ENCODE measurements around the gene LEFTY2.
A peak's percentile ranks its signal among the peaks of the same experiment; 100 is the strongest.
"Not testable (repeated sequence)": the region's sequence is repeated elsewhere in the genome, so short reads cannot be mapped to it uniquely, and the experiment has no call there.

LEFTY2 gene

GRCh38 chr1:225941187-225941941 is at the start of gene LEFTY2:
Gene LEFTY2, minus strand, starts transcription at chr1:225941220. Its CDS starts 80 bp downstream, at chr1:225941140.
- Histone ChIP-seq H3K27me3 (ENCODE audit: insufficient read depth, low read length) (no peaks in the 10 kb centered on the region), H3K4me3 (ENCODE audit: low read length) (no peak within 1 kb of the TSS), H3K4me1 (ENCODE audit: insufficient read depth, low read length) (peaks cover 39% of the 10 kb centered on the region), H2AFZ (ENCODE audit: low read depth, low read length) (peak within 1 kb of the TSS; percentile 22), H3K9me3 (ENCODE audit: low read length) (no peaks in the 10 kb centered on the region), H3K36me3 (ENCODE audit: insufficient read depth, low read length) (no peaks in the 10 kb centered on the region)

GRCh38 chr1:225987491-225988316 is 46.7 kb upstream of the LEFTY2 start:
- Histone ChIP-seq H3K4me1 (ENCODE audit: insufficient read depth, low read length) (no peaks in the 10 kb centered on the region), H3K9me3 (ENCODE audit: low read length) (peaks cover 2% of the 10 kb centered on the region), H2AFZ (ENCODE audit: low read depth, low read length) (no peak overlapping the region), H3K36me3 (ENCODE audit: insufficient read depth, low read length) (peaks cover 77% of the 10 kb centered on the region), H3K4me3 (ENCODE audit: low read length) (no peak overlapping the region), H3K27me3 (ENCODE audit: insufficient read depth, low read length) (no peaks in the 10 kb centered on the region)

GRCh38 chr1:225981714-225982113 is 40.7 kb upstream of the LEFTY2 start:
- H2AFZ ChIP-seq (ENCODE audit: low read depth, low read length), result no peak overlapping the region

GRCh38 chr1:225980005-225980836 is 39.2 kb upstream of the LEFTY2 start:
- Histone ChIP-seq H3K36me3 (ENCODE audit: insufficient read depth, low read length) (peaks cover 45% of the 10 kb centered on the region), H3K4me3 (ENCODE audit: low read length) (no peak overlapping the region), H3K9me3 (ENCODE audit: low read length) (peaks cover 11% of the 10 kb centered on the region), H2AFZ (ENCODE audit: low read depth, low read length) (no peak overlapping the region), H3K27me3 (ENCODE audit: insufficient read depth, low read length) (no peaks in the 10 kb centered on the region), H3K4me1 (ENCODE audit: insufficient read depth, low read length) (no peaks in the 10 kb centered on the region)

More at GRCh38 chr1:225981714-225982113, 40.7 kb upstream of the LEFTY2 start:
- Histone ChIP-seq H3K36me3 (ENCODE audit: insufficient read depth, low read length) (peaks cover 59% of the 10 kb centered on the region), H3K4me1 (ENCODE audit: insufficient read depth, low read length) (no peaks in the 10 kb centered on the region), H3K9me3 (ENCODE audit: low read length) (peaks cover 11% of the 10 kb centered on the region), H3K27me3 (ENCODE audit: insufficient read depth, low read length) (no peaks in the 10 kb centered on the region), H3K4me3 (ENCODE audit: low read length) (no peak overlapping the region)

GRCh38 chr1:225979421-225979820 is 38.4 kb upstream of the LEFTY2 start:
- peaks cover 37% of the 10 kb centered on the region for H3K36me3 ChIP-seq (ENCODE audit: insufficient read depth, low read length)
- no peak overlapping the region for H2AFZ ChIP-seq (ENCODE audit: low read depth, low read length)
- H3K9me3 ChIP-seq (ENCODE audit: low read length), result peaks cover 11% of the 10 kb centered on the region
- no peaks in the 10 kb centered on the region for H3K4me1 ChIP-seq (ENCODE audit: insufficient read depth, low read length)
- no peak overlapping the region for H3K4me3 ChIP-seq (ENCODE audit: low read length)
- H3K27me3 ChIP-seq (ENCODE audit: insufficient read depth, low read length), result no peaks in the 10 kb centered on the region

- no peaks in the 10 kb centered on the region for H3K4me1 ChIP-seq (ENCODE audit: insufficient read depth, low read length)
- no peaks in the 10 kb centered on the region for H3K27me3 ChIP-seq (ENCODE audit: insufficient read depth, low read length)
- H3K4me3 ChIP-seq (ENCODE audit: low read length), result no peak overlapping the region
- peaks cover 30% of the 10 kb centered on the region for H3K36me3 ChIP-seq (ENCODE audit: insufficient read depth, low read length)
- H2AFZ ChIP-seq (ENCODE audit: low read depth, low read length), result no peak overlapping the region
- H3K9me3 ChIP-seq (ENCODE audit: low read length), result peaks cover 10% of the 10 kb centered on the region
Measured at GRCh38 chr1:225977937-225978748, 37.1 kb upstream of the LEFTY2 start.

- not testable (repeated sequence) for H3K36me3 ChIP-seq (ENCODE audit: insufficient read depth, low read length); H3K9me3 ChIP-seq (ENCODE audit: low read length); H2AFZ ChIP-seq (ENCODE audit: low read depth, low read length); H3K4me1 ChIP-seq (ENCODE audit: insufficient read depth, low read length); H3K27me3 ChIP-seq (ENCODE audit: insufficient read depth, low read length); H3K4me3 ChIP-seq (ENCODE audit: low read length)
Measured at GRCh38 chr1:225975146-225975545, 34.1 kb upstream of the LEFTY2 start.

GRCh38 chr1:225974454-225974853 is 33.4 kb upstream of the LEFTY2 start:
- H3K4me1 ChIP-seq (ENCODE audit: insufficient read depth, low read length), result no peaks in the 10 kb centered on the region
- H3K27me3 ChIP-seq (ENCODE audit: insufficient read depth, low read length), result no peaks in the 10 kb centered on the region
- H3K9me3 ChIP-seq (ENCODE audit: low read length), result no peaks in the 10 kb centered on the region
- no peak overlapping the region for H2AFZ ChIP-seq (ENCODE audit: low read depth, low read length)
- H3K36me3 ChIP-seq (ENCODE audit: insufficient read depth, low read length), result no peaks in the 10 kb centered on the region
- no peak overlapping the region for H3K4me3 ChIP-seq (ENCODE audit: low read length)

- no peaks in the 10 kb centered on the region for H3K36me3 ChIP-seq (ENCODE audit: insufficient read depth, low read length)
- H2AFZ ChIP-seq (ENCODE audit: low read depth, low read length), result no peak overlapping the region
- H3K9me3 ChIP-seq (ENCODE audit: low read length), result no peaks in the 10 kb centered on the region
- H3K27me3 ChIP-seq (ENCODE audit: insufficient read depth, low read length), result no peaks in the 10 kb centered on the region
- no peak overlapping the region for H3K4me3 ChIP-seq (ENCODE audit: low read length)
- H3K4me1 ChIP-seq (ENCODE audit: insufficient read depth, low read length), result peaks cover 3% of the 10 kb centered on the region
Measured at GRCh38 chr1:225973158-225973557, 32.1 kb upstream of the LEFTY2 start.

GRCh38 chr1:225972344-225973152 is 31.5 kb upstream of the LEFTY2 start:
- H3K27me3 ChIP-seq (ENCODE audit: insufficient read depth, low read length), result no peaks in the 10 kb centered on the region
- no peak overlapping the region for H3K4me3 ChIP-seq (ENCODE audit: low read length)
- peaks cover 3% of the 10 kb centered on the region for H3K4me1 ChIP-seq (ENCODE audit: insufficient read depth, low read length)
- no peaks in the 10 kb centered on the region for H3K36me3 ChIP-seq (ENCODE audit: insufficient read depth, low read length)
- no peaks in the 10 kb centered on the region for H3K9me3 ChIP-seq (ENCODE audit: low read length)
- H2AFZ ChIP-seq (ENCODE audit: low read depth, low read length), result no peak overlapping the region

- H3K27me3 ChIP-seq (ENCODE audit: insufficient read depth, low read length); H3K4me3 ChIP-seq (ENCODE audit: low read length); H3K36me3 ChIP-seq (ENCODE audit: insufficient read depth, low read length); H3K4me1 ChIP-seq (ENCODE audit: insufficient read depth, low read length); H2AFZ ChIP-seq (ENCODE audit: low read depth, low read length); H3K9me3 ChIP-seq (ENCODE audit: low read length): not testable (repeated sequence)
Measured at GRCh38 chr1:225970592-225971157, 29.7 kb upstream of the LEFTY2 start.
